Measurements from ENCODE around the gene HECW1. TPM values are rescaled to one million over a fixed set of nuclear protein-coding genes. Genes with fewer than 3 reads are reported as not detected.

HECW1 gene
- polyA plus RNA-seq, 1 donor from 2014 or later: not detected

- no peak overlapping the region for H3K4me3 Mint-ChIP-seq
- H3K9me3 Mint-ChIP-seq: no peaks in the 10 kb centered on the region
- H3K27ac Mint-ChIP-seq: no peak overlapping the region
- H3K36me3 Mint-ChIP-seq: no peaks in the 10 kb centered on the region
- H3K27me3 Mint-ChIP-seq: peaks cover 9% of the 10 kb centered on the region
- H3K4me1 Mint-ChIP-seq: no peaks in the 10 kb centered on the region
Observed at GRCh38 chr7:43302211-43302711, 189.8 kb downstream of the HECW1 start.

- H3K27me3 Mint-ChIP-seq: peaks cover 11% of the 10 kb centered on the region
- no peaks in the 10 kb centered on the region for H3K9me3 Mint-ChIP-seq
- no peaks in the 10 kb centered on the region for H3K4me1 Mint-ChIP-seq
- no peaks in the 10 kb centered on the region for H3K36me3 Mint-ChIP-seq
- no peak overlapping the region for H3K4me3 Mint-ChIP-seq
- H3K27ac Mint-ChIP-seq: no peak overlapping the region
Observed at GRCh38 chr7:43302773-43303460, 190.5 kb downstream of the HECW1 start.

- H3K4me1 Mint-ChIP-seq: no peaks in the 10 kb centered on the region
- H3K27ac Mint-ChIP-seq: no peak overlapping the region
- H3K36me3 Mint-ChIP-seq: no peaks in the 10 kb centered on the region
- H3K9me3 Mint-ChIP-seq: no peaks in the 10 kb centered on the region
- peaks cover 11% of the 10 kb centered on the region for H3K27me3 Mint-ChIP-seq
- no peak overlapping the region for H3K4me3 Mint-ChIP-seq
Observed at GRCh38 chr7:43303740-43304241, 191.3 kb downstream of the HECW1 start.

GRCh38 chr7:43306404-43306803 lies 194.0 kb downstream of the HECW1 start:
- Mint-ChIP-seq H3K36me3 (no peaks in the 10 kb centered on the region), H3K4me3 (no peak overlapping the region), H3K27me3 (peaks cover 3% of the 10 kb centered on the region), H3K9me3 (no peaks in the 10 kb centered on the region), H3K4me1 (no peaks in the 10 kb centered on the region), H3K27ac (no peak overlapping the region)

GRCh38 chr7:43307522-43307921 lies 195.1 kb downstream of the HECW1 start:
- H3K4me3 Mint-ChIP-seq: no peak overlapping the region
- H3K27me3 Mint-ChIP-seq: peaks cover 3% of the 10 kb centered on the region
- no peak overlapping the region for H3K27ac Mint-ChIP-seq
- no peaks in the 10 kb centered on the region for H3K4me1 Mint-ChIP-seq
- H3K9me3 Mint-ChIP-seq: no peaks in the 10 kb centered on the region
- no peaks in the 10 kb centered on the region for H3K36me3 Mint-ChIP-seq

GRCh38 chr7:43308913-43309705 lies 196.7 kb downstream of the HECW1 start:
- Mint-ChIP-seq H3K27ac (no peak overlapping the region), H3K9me3 (no peaks in the 10 kb centered on the region), H3K4me3 (no peak overlapping the region), H3K27me3 (peaks cover 3% of the 10 kb centered on the region), H3K36me3 (no peaks in the 10 kb centered on the region), H3K4me1 (peaks cover 0 to 6% (median 5%) of the 10 kb centered on the region in 3 donors)

GRCh38 chr7:43309706-43310022 lies 197.2 kb downstream of the HECW1 start:
- H3K27ac Mint-ChIP-seq: no peak overlapping the region
- peaks cover 0 to 9% (median 7%) of the 10 kb centered on the region in 3 donors for H3K4me1 Mint-ChIP-seq
- no peak overlapping the region for H3K4me3 Mint-ChIP-seq
- H3K36me3 Mint-ChIP-seq: no peaks in the 10 kb centered on the region
- peaks cover 3% of the 10 kb centered on the region for H3K27me3 Mint-ChIP-seq
- H3K9me3 Mint-ChIP-seq: no peaks in the 10 kb centered on the region

- no peaks in the 10 kb centered on the region for H3K9me3 Mint-ChIP-seq
- H3K36me3 Mint-ChIP-seq: no peaks in the 10 kb centered on the region
- H3K27ac Mint-ChIP-seq: no peak overlapping the region
- H3K27me3 Mint-ChIP-seq: peaks cover 3% of the 10 kb centered on the region
- H3K4me3 Mint-ChIP-seq: no peak overlapping the region
- H3K4me1 Mint-ChIP-seq: peaks cover 0 to 9% (median 7%) of the 10 kb centered on the region in 3 donors
Observed at GRCh38 chr7:43311052-43311451, 198.6 kb downstream of the HECW1 start.

- no peaks in the 10 kb centered on the region for H3K36me3 Mint-ChIP-seq
- H3K4me1 Mint-ChIP-seq: peaks cover 0 to 9% (median 7%) of the 10 kb centered on the region in 3 donors
- H3K9me3 Mint-ChIP-seq: no peaks in the 10 kb centered on the region
- peak overlapping the region in 1 of 4 donors; percentile 20 for H3K4me3 Mint-ChIP-seq
- H3K27ac Mint-ChIP-seq: no peak overlapping the region
- peaks cover 3% of the 10 kb centered on the region for H3K27me3 Mint-ChIP-seq
Observed at GRCh38 chr7:43311694-43312093, 199.2 kb downstream of the HECW1 start.

- Mint-ChIP-seq H3K27me3 (peaks cover 5% of the 10 kb centered on the region), H3K36me3 (no peaks in the 10 kb centered on the region), H3K9me3 (no peaks in the 10 kb centered on the region), H3K27ac (no peak overlapping the region), H3K4me3 (peak overlapping the region in 1 of 4 donors; percentile 79), H3K4me1 (peaks cover 0 to 9% (median 7%) of the 10 kb centered on the region in 3 donors)
Observed at GRCh38 chr7:43313628-43314378, 201.4 kb downstream of the HECW1 start.

GRCh38 chr7:43314379-43315158 lies 202.1 kb downstream of the HECW1 start:
- Mint-ChIP-seq H3K9me3 (no peaks in the 10 kb centered on the region), H3K27ac (no peak overlapping the region), H3K4me3 (peak overlapping the region in 1 of 4 donors; percentile 79), H3K4me1 (peaks cover 0 to 9% (median 7%) of the 10 kb centered on the region in 3 donors), H3K27me3 (peaks cover 5% of the 10 kb centered on the region), H3K36me3 (no peaks in the 10 kb centered on the region)

GRCh38 chr7:43317075-43317474 lies 204.6 kb downstream of the HECW1 start:
- Mint-ChIP-seq H3K9me3 (no peaks in the 10 kb centered on the region), H3K4me1 (peaks cover 0 to 9% (median 7%) of the 10 kb centered on the region in 3 donors), H3K36me3 (no peaks in the 10 kb centered on the region), H3K27me3 (peaks cover 5% of the 10 kb centered on the region), H3K4me3 (peak overlapping the region in 1 of 4 donors; percentile 20), H3K27ac (no peak overlapping the region)

- Mint-ChIP-seq H3K4me1 (peaks cover 0 to 9% (median 7%) of the 10 kb centered on the region in 3 donors), H3K36me3 (no peaks in the 10 kb centered on the region), H3K27me3 (peaks cover 5% of the 10 kb centered on the region), H3K27ac (no peak overlapping the region), H3K4me3 (no peak overlapping the region), H3K9me3 (no peaks in the 10 kb centered on the region)
Observed at GRCh38 chr7:43318188-43318770, 205.8 kb downstream of the HECW1 start.

GRCh38 chr7:43325595-43325994 lies 213.1 kb downstream of the HECW1 start:
- peaks cover 3% of the 10 kb centered on the region for H3K27me3 Mint-ChIP-seq
- no peaks in the 10 kb centered on the region for H3K4me1 Mint-ChIP-seq
- H3K27ac Mint-ChIP-seq: no peak overlapping the region
- H3K36me3 Mint-ChIP-seq: no peaks in the 10 kb centered on the region
- peaks cover 0 to 2% (median 0%) of the 10 kb centered on the region in 3 donors for H3K9me3 Mint-ChIP-seq
- no peak overlapping the region for H3K4me3 Mint-ChIP-seq
